GM12892 (cell line): ENCODE measurements around the gene FBXO21.

Source experiments
- POLR2A ChIP-seq: IDR thresholded peaks from 2 replicates; pipeline ENCODE4 v1.6.1; 2011; ENCODE audit warnings: low read depth, low read length, control low read depth
- POLR2AphosphoS5 ChIP-seq: IDR thresholded peaks from 2 replicates; pipeline ENCODE4 v1.6.1; 2011; ENCODE audit warnings: low read depth, low read length, control low read depth
- TAF1 ChIP-seq: IDR thresholded peaks from 2 replicates; pipeline ENCODE4 v1.6.1; 2011; ENCODE audit warnings: low read depth, mild to moderate bottlenecking, control low read depth, low read length, borderline replicate concordance

DNA sequence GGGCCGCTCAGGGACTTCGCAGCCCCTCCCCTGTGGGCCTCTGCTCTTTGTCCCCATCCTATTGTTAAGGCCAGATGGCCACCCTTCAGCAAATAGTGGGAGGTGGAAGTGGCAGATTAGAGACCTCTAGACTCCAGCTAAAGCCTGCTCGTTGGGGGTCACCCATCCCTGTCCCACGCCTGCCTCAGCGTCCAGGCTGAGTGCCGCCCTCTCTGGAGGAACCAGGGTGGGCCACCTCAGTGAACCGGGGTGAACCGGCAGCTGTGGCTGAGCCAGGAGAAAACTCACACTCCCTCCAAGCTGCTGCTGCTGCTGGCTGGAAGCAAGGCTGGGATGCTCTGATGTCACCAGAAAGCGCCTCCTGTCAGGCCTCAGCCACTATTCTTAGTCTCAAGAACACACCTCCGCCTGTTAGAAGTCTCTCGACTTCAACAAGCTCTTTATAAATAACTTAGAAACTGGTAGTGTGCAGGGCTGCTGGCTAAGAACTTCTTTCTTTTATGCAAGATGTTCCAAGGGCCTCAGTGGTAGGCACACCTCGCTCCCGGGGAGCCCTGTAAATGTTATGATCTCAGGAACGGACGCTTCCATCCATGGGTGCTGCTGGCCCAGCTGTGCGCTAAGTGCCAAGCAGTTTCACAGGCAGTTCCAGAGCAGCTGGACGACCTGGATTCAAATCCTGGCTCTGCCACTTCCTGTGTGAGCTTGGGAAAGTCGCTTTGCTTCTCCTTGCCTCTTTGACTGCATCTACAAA lies 71.3 kb downstream of the FBXO21 start:
- TF ChIP-seq POLR2A (no peak), POLR2AphosphoS5 (no peak), TAF1 (no peak)
